Sigmoid colon (tissue), 3 donors: Measurements from ENCODE around the gene SEC14L3.

Experiments used
- POLR2A ChIP-seq, 2 donors: fragments of 450-650 bp; IDR thresholded peaks; one replicate each; pipeline ENCODE4 v1.6.1; 2016; ENCODE audit warnings: antibody characterized with exemption in 2 of 2, mild to moderate bottlenecking in 2 of 2, moderate library complexity in 2 of 2
- TF ChIP-seq, protein P1 (sequence below), 4 experiments: fragments of 450-650 bp in 3 of 4; fragments of 200-600 bp in 1 of 4; IDR thresholded peaks; one replicate each; pipeline ENCODE4 v1.5.1; 2016 to 2019; ENCODE audit warnings: antibody characterized with exemption in 4 of 4, mild to moderate bottlenecking in 3 of 4, moderate library complexity in 2 of 4

DNA sequence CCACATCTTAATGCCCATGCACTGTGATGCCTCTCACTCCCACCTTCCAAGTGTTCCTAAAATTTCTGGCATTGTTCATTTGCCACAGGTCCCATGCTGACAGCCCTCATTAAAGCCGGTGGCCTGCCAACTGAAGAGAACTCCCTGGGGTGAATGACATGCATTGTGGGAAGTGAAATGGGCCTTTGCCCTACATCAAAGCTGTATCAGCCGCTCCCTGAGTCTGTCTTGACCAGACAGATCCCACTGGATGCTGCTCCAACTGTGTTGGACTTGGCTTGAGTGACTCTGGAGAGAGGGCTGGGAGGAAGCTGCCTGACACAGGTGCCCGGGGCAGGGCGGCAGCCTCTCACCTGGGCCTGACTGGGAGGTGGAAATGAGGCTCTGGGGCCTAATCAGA is 42.4 kb upstream of the SEC14L3 start:
- TF ChIP-seq, protein P1, sequence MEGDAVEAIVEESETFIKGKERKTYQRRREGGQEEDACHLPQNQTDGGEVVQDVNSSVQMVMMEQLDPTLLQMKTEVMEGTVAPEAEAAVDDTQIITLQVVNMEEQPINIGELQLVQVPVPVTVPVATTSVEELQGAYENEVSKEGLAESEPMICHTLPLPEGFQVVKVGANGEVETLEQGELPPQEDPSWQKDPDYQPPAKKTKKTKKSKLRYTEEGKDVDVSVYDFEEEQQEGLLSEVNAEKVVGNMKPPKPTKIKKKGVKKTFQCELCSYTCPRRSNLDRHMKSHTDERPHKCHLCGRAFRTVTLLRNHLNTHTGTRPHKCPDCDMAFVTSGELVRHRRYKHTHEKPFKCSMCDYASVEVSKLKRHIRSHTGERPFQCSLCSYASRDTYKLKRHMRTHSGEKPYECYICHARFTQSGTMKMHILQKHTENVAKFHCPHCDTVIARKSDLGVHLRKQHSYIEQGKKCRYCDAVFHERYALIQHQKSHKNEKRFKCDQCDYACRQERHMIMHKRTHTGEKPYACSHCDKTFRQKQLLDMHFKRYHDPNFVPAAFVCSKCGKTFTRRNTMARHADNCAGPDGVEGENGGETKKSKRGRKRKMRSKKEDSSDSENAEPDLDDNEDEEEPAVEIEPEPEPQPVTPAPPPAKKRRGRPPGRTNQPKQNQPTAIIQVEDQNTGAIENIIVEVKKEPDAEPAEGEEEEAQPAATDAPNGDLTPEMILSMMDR (IDR thresholded peaks at IDR 0.05): no peak
- no peak for TF ChIP-seq POLR2A (IDR thresholded peaks at IDR 0.05)
